IPS DF 6.9 (cell line): Measurements from ENCODE around the gene SAXO1.
"Not testable (repeated sequence)": the region's sequence is repeated elsewhere in the genome, so short reads cannot be mapped to it uniquely, and the experiment has no call there.

Source experiments
- DNase-seq: peaks from one replicate; pipeline ENCODE4 v3.0.0-alpha.2; 2013; ENCODE audit warnings: low read depth, low spot score
- H3K27ac ChIP-seq: one replicate; pipeline ENCODE4 v1.5.1; 2013; ENCODE audit warnings: low read length, control low read depth
- H3K27me3 ChIP-seq: 2 replicates; pipeline ENCODE4 v1.6.1; 2013; ENCODE audit warnings: mild to moderate bottlenecking, low read length; ENCODE audit not compliant: control insufficient read depth, insufficient read depth
- H3K36me3 ChIP-seq: 2 replicates; pipeline ENCODE4 v1.6.1; 2013; ENCODE audit warnings: low read length; ENCODE audit not compliant: control insufficient read depth, insufficient read depth
- H3K4me1 ChIP-seq: 2 replicates; pipeline ENCODE4 v1.6.1; 2013; ENCODE audit warnings: low read length; ENCODE audit not compliant: control insufficient read depth, insufficient read depth
- H3K4me3 ChIP-seq: 2 replicates; pipeline ENCODE4 v1.5.1; 2013; ENCODE audit warnings: mild to moderate bottlenecking, low read length
- H3K9me3 ChIP-seq: 2 replicates; pipeline ENCODE4 v1.6.1; 2013; ENCODE audit warnings: low read length, inconsistent platforms; ENCODE audit not compliant: control insufficient read depth, insufficient read depth
- WGBS: extraction: QIAGEN DNeasy Blood & Tissue Kit; methylation state at CpG from one replicate; pipeline ENCODE4 v1.1.7; 2013; ENCODE audit warnings: mixed read lengths, missing lambda C conversion rate; ENCODE audit not compliant: insufficient read length, insufficient coverage; 5-methylcytosine and 5-hydroxymethylcytosine counted together

The SAXO1 gene

GRCh38 chr9:18999173-18999785 lies 33.7 kb downstream of the SAXO1 start:
- Histone ChIP-seq H3K4me1 (no peaks in the 10 kb centered on the region), H3K27me3 (no peaks in the 10 kb centered on the region), H3K9me3 (no peaks in the 10 kb centered on the region), H3K27ac (no peak overlapping the region), H3K36me3 (no peaks in the 10 kb centered on the region), H3K4me3 (no peak overlapping the region)
- DNase-seq = no peak
- no CpG with 5 or more reads among the region's 28 CpGs for WGBS

DNA sequence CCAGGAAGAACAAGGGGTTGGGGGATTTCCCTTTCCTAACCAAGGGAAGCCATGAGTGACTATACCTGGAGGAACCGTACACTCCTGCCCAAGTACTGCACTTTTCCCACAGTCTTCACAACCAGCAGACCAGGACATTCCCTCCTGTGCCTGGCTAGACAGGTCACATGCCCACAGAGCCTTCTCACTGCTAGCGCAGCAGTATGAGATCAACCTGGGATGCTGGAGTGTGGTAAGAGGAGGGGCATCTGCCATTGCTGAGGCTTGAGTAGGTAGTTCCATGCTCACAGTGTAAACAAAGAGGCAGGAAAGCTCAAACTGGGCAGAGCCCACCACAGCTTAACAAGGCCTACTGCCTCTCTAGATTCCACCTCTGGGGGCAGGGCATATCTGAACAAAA lies 35.9 kb downstream of the SAXO1 start:
- H3K9me3 ChIP-seq = no peaks in the 10 kb centered on the region
- no peaks in the 10 kb centered on the region for H3K27me3 ChIP-seq
- no peak overlapping the region for H3K27ac ChIP-seq
- WGBS = no CpG with 5 or more reads among the region's 2 CpGs
- no peaks in the 10 kb centered on the region for H3K4me1 ChIP-seq
- no peaks in the 10 kb centered on the region for H3K36me3 ChIP-seq
- no peak overlapping the region for H3K4me3 ChIP-seq
- DNase-seq = no peak

DNA sequence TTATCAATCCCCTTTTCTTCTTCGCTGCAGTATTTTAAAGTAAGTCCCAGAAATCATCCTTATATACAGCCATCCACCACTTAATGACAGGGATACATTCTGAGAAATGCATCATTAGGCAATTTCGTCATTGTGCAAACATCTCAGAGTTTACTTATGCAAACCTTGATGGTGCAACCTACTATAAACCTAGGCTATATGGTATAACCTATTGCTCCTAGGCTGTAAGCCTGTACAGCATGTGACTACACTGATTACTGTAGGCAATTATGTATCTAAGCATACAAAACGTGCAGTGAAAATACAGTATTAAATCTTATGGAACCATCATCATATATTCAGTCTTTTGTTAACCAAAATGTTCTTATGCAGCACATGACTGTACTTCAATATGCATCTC lies 36.8 kb downstream of the SAXO1 start:
- no peaks in the 10 kb centered on the region for H3K9me3 ChIP-seq
- H3K36me3 ChIP-seq = no peaks in the 10 kb centered on the region
- no CpG with 5 or more reads among the region's 3 CpGs for WGBS
- no peaks in the 10 kb centered on the region for H3K4me1 ChIP-seq
- DNase-seq = no peak
- H3K27me3 ChIP-seq = no peaks in the 10 kb centered on the region
- no peak overlapping the region for H3K4me3 ChIP-seq
- no peak overlapping the region for H3K27ac ChIP-seq

- no peaks in the 10 kb centered on the region for H3K4me1 ChIP-seq
- no peak overlapping the region for H3K27ac ChIP-seq
- H3K9me3 ChIP-seq = no peaks in the 10 kb centered on the region
- no peak for DNase-seq
- no peaks in the 10 kb centered on the region for H3K27me3 ChIP-seq
- no peak overlapping the region for H3K4me3 ChIP-seq
- no CpG with 5 or more reads among the region's 10 CpGs for WGBS
- H3K36me3 ChIP-seq = no peaks in the 10 kb centered on the region
These were observed 38.6 kb downstream of the SAXO1 start for GRCh38 chr9:18994263-18994916.

GRCh38 chr9:18991197-18991596 lies 41.8 kb downstream of the SAXO1 start:
- no CpG with 5 or more reads among the region's 4 CpGs for WGBS
- not testable (repeated sequence) for H3K4me3 ChIP-seq, H3K4me1 ChIP-seq, H3K27me3 ChIP-seq, H3K36me3 ChIP-seq, DNase-seq, H3K27ac ChIP-seq, H3K9me3 ChIP-seq

GRCh38 chr9:18990494-18990893 lies 42.5 kb downstream of the SAXO1 start:
- WGBS = no CpG with 5 or more reads among the region's 5 CpGs
- Histone ChIP-seq H3K27me3 (no peaks in the 10 kb centered on the region), H3K9me3 (no peaks in the 10 kb centered on the region), H3K36me3 (no peaks in the 10 kb centered on the region), H3K4me1 (no peaks in the 10 kb centered on the region), H3K4me3 (no peak overlapping the region), H3K27ac (no peak overlapping the region)
- DNase-seq = no peak

DNA sequence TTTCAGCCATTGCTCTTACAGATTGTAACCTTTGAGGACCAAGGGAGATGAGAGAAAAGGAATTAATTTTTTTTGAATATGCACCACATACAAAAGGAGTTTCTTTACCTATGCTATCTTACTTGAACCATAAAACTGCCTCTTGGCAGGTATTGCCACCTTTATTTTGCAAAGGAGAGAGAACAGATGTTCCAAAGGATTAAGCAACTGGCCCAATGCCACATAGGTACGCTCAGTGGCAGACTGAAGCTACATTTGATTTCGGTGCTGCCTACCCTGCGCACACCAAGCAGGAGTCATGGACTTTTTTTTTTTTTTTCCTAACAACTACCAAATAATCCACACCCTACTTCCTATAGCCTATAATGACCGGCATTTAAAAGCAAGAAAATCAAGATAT lies 43.1 kb downstream of the SAXO1 start:
- 100% methylated on average over 1 of the region's 4 CpGs for WGBS
- Histone ChIP-seq H3K9me3 (no peaks in the 10 kb centered on the region), H3K4me1 (no peaks in the 10 kb centered on the region)

DNA sequence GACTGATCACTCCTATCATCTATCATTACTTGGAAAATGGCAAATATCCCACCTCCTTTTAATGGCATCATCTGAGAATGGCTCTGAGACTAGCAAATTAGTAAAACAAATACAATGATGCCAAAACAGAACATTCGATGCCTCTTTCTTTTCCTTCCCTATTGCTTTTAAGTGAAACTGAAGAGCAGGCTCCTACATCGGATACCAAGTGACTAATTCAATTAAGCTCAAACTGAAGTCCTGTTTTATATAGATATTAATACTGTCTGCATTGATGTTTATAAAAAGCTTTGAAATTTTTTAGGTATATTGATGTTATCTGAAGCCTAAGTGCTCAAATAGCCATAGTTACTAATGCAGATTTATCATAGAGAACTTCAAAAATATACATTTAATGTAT lies 43.9 kb downstream of the SAXO1 start:
- no peaks in the 10 kb centered on the region for H3K4me1 ChIP-seq
- no peak overlapping the region for H3K4me3 ChIP-seq
- DNase-seq = no peak
- H3K36me3 ChIP-seq = no peaks in the 10 kb centered on the region
- no peak overlapping the region for H3K27ac ChIP-seq
- no peaks in the 10 kb centered on the region for H3K27me3 ChIP-seq
- WGBS = no CpG with 5 or more reads among the region's 2 CpGs
- H3K9me3 ChIP-seq = no peaks in the 10 kb centered on the region

More for the DNA sequence above, 43.1 kb downstream of the SAXO1 start:
- Histone ChIP-seq H3K27me3 (no peaks in the 10 kb centered on the region), H3K36me3 (no peaks in the 10 kb centered on the region), H3K27ac (no peak overlapping the region), H3K4me3 (no peak overlapping the region)
- DNase-seq = no peak

DNA sequence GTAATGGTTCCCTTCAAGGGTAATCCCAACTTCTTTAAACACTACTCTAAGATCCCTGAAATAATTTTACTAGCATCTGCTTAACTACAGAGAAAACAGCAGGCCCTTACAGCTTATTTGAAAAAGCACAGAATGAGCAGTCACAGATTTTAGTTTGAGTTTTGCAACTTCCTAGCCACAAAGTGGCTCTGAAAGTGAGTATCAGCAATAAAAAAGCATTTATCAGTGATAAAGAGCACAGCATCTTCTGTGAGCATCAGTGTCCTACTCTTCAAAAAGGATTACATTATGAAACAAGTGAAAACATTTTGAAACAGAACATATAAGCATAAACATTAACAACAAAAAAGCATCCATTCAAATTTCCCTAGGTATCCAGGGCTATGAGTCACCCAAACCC lies 45.0 kb downstream of the SAXO1 start:
- Histone ChIP-seq H3K27me3 (no peaks in the 10 kb centered on the region), H3K9me3 (no peaks in the 10 kb centered on the region), H3K27ac (no peak overlapping the region), H3K36me3 (no peaks in the 10 kb centered on the region), H3K4me1 (no peaks in the 10 kb centered on the region), H3K4me3 (no peak overlapping the region)
- DNase-seq = no peak

GRCh38 chr9:18985996-18986395 lies 47.0 kb downstream of the SAXO1 start:
- DNase-seq = no peak
- Histone ChIP-seq H3K9me3 (no peaks in the 10 kb centered on the region), H3K27me3 (no peaks in the 10 kb centered on the region), H3K36me3 (no peaks in the 10 kb centered on the region), H3K4me1 (no peaks in the 10 kb centered on the region), H3K4me3 (no peak overlapping the region), H3K27ac (no peak overlapping the region)

GRCh38 chr9:18985464-18985951 lies 47.5 kb downstream of the SAXO1 start:
- no peak overlapping the region for H3K27ac ChIP-seq
- H3K9me3 ChIP-seq = no peaks in the 10 kb centered on the region
- no peaks in the 10 kb centered on the region for H3K36me3 ChIP-seq
- no peaks in the 10 kb centered on the region for H3K27me3 ChIP-seq
- no peaks in the 10 kb centered on the region for H3K4me1 ChIP-seq
- H3K4me3 ChIP-seq = no peak overlapping the region
- DNase-seq = no peak
- no CpG with 5 or more reads among the region's 6 CpGs for WGBS
